ENCODE measurements around the gene CFAP43.

CFAP43 gene

DNA sequence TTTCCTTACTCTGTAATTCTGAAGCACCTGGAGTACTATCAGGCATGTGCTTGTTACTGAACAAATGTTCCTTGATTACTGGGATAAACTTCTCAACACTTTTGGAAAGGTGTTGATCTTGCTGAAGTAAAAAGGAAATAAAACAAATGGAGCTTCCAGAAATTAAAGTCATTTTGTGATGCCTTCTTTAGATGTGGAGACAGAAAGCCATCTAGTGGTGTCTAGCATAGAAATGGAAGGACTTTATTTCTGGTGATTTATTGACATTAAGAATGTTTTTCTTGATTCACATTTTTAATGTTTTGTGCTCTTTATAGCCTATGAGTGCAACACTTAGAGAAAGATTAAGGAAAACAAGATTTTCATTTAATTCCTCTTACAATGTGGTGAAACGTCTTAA is 108.8 kb downstream of the CFAP43 start:
- no peak for DNase-seq

DNA sequence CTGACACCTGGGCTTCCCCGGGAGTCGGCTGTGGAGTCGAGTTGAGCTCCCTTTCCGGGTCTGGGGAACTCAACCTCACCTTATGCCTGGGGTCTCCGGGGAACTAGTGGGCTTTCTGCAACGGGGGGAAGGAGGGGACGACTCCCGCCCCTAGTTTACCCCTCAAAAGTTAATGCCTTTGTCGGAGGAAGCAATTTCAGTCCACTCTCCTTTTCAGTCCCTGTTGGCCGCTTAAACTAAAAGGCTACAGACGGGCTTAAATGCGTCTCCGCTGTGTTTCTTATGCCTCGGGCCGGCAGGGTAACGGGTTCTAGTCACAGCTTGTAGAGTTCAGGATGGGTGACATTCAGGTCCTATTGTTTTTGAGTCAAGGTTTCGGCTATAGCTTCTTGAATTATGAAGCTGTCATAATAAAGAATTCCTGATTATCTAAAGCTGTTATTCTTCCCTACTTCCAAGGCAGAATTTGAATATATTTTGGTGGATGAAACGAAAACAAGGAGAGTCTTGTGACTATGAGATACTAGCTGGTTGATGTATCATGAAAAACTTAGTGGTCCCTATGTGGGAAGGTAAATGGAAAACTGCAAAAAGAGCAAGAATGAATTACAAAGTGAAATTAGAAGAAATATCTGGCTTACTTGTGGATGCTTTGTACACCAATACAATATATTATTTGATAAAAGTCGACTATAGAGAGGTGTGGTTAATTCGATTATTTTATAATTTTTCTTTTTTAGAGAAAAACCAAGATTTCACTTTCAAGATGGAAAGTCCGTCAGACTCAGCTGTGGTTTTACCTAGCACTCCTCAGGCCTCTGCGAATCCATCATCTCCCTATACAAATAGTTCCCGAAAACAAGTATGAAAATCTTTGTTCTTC is 109.7 kb downstream of the CFAP43 start:
- no peak for DNase-seq

DNA sequence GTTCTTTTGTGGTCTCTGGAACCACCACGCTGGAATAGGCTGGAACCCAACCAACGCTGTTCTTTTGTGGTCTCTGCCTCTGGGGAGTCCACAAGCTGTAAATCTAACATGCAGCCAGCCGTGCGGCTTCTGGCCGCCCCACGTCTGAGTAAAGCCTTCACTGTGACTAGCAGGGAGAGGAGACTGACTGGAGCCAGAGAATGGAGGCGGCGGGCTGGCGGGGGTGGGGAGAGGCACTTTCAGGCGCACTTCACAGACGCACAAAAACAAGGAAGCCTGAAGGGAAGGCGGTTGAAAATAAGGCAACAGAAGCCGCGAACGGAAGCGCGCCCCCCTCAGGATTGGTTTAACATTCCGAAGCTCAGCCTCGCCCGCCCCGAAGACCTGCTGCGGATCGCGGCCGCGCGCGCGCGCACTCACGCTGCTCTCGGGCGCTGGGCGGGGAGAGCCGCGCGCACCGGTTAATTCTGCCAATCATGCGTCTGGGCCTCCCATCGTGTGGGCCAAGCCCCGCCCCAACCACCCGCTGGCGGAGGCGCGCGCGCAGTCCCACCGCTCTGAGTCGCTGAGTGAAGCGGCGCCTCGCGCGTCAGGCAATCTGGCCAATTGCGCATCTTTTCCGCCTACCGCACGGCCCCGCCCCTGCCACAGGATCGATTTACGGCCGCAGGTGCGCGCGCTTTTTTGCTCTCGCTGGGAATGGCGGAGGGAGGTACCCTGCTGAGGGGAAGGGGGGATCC is 110.5 kb downstream of the CFAP43 start, which contains the start of gene SFR1:
Gene SFR1 (plus strand): TSS at position 687 of the 740 bp plus-strand sequence. CDS start 13 bp downstream, at position 700.
- DNase-seq, result peak; percentile 98 to 100 (median 99)

DNA sequence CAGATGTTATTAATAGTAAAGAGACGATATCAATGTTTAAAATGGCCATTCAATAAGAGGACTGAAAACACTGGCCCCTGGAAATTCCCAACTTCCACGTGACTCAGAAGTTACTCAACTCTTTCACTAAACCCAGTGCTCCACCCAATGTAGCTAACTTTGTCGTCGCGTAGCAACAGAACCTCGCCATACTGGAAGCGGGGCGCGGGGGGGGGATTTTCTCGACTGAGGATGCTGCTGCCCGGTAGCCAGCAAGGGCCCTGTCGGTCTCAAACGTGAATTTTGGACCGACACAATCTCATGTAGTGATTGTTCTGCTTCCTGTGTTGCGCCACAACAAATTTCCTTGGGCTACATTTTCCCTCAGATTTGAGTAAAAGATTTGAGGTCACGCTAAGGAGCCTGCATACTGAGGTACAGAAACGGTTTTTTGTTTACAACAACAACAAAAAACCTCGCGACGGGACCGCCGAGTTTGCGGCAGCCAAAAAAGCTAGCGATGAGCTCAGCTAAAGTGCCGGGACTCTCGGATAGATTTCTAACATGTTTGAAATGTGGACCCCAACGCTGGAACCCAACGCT is 111.2 kb downstream of the CFAP43 start:
- DNase-seq, result peak; percentile 84 to 87 (median 86)

DNA sequence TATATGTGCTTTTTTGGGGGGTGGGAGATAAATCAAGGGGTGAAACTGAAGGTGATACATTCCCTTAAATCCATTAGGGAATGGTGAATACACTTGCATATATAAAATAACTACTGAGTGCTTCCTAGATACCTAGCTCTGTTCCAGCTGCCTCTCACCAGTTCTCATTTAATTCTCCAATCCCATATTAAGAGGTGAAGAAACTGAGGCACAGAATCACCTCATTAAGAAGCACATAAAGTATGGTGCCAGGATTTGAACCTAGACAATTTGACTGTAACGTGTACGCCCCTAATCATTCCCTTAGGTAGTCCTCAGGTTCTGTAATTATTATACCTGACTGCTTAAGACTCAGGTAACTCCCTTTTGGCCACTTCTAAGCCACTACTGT is 111.7 kb downstream of the CFAP43 start:
- no peak for DNase-seq

DNA sequence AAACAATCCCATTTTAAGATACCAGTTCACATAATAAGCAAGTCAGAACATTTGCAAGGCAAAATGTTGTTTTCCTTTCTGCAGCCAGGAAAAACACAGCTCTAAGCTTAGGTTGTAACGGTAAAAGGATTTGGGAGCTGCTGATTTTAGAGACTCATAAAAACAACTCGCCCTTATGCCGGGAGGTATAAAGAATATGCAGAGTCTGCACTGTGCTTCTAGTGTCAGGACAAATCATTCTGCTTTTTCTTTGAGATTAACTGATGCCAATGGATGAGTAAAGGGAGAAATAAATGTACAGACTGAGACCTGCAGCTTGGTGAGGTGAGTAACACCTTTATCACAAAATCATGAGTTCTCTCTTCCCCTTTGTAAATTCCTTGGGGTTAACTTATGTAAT is 112.2 kb downstream of the CFAP43 start:
- DNase-seq, result no peak

DNA sequence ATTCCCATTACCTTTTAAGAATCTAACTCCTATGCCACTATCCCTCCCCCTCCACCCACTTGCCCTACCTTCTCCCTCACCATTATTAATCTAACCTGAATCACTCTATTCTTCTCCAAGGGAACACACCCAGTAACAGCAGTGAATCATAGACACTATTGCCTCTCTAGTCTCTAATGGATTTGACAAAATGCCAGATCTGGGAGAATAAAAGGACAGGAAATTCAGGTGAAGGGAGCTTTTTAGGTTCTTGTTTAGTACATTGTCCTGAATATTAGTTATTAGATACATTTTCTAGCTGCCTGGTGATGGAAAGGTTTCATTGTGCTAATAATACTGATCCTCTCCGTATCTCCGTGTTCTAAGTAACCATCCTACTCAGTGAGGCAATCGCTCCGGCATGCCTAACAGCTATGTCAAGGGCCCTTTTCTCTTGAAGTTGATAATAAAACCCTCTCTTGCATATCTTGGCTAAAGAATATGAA is 114.3 kb downstream of the CFAP43 start:
- DNase-seq, result no peak

DNA sequence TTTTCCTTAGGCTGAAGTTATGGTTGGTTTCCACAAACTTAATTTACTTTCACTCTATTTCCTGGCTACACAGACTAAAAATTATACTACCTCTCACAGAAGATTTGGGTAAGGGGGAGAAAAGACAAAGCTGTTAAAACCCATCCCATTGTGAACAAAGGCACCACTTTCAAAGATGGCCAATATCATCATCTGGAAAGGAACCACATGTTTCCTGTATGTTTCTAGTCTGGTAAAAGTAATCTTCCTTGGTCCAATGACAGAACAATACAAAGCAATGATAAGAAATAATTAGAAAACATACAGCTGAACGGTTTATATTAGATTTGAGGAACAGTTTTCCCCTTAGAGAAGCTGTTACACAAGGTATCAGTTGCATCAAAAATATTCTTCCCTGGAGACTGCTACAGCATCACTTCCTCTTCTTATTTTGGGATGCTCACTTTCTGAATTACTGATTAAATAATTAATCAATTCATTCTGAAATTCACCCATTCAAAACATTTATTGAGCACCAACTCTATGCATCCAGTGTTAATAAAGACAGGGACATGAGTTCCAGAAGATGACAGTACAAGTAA is 118.7 kb downstream of the CFAP43 start:
- no peak for DNase-seq

DNA sequence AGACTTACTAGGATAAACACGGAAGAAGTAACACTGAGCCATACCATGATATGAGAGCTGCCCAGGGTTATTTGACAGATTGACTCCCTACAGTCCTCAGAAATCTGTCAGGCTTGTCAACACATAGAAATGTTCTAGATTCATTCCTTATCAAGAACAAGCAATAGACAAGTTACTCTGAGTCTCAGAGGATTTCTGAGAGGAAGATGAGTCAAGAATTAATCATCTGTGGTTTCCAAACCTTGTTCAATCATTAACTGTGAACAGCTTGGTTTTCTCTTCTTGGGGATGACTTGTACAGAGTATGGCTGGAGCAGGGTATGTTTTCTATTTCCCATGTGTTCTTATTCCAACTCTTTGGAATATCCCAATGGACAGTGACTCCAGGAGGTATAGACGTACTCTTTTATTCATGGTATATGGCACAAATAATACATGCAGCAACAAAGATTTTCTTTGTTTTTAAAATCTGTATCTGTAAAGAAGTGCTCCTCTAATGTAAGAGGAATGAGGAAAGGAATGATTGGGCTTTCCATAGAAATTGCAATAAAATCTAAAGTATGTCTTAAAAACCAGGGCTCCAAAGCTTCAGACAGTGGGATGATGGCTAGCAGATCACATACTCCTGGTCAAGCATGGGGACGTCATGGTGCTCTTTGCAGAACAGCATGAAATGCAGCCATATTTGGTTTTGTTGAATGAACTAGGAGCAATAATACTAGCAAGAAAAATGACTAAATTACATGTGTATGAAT is 122.1 kb downstream of the CFAP43 start:
- DNase-seq, result no peak

DNA sequence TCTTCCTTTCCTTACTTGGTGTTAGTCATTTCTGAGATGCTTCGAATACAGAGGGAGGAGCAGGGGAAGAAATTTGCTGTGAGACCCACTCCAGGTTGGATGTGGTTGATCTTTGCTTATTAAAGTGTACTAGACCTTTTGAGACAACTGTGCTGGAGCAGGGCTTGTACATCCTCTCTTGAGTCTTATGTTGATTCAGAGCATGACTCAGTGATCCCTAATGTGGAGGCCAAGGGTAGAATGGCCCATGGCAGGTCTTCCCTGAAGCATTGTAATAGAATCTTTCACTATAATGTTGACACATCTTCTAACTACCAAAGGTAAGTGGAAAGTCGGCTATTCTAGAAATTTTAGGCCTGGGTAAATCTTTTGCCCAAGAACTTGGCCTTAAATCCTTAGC is 127.2 kb downstream of the CFAP43 start:
- no peak for DNase-seq

DNA sequence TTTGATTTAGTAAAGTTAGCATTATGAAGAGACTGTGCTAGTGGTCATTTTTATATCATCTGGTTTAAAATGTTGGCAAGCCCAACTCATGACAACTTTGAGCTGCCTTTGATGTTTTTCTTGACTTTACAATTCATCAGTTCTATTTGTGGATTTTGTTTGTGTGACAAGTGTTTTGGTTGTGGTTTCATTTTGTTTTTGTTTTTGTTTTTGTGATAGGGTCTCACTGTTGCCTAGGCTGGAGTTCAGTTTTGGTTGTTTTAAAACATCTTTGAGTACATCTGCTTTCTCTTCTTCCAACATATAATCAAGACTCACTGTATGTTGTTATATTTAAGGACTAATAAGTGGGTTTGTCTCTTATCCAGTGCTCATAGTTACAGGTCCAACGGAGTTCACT is 127.7 kb downstream of the CFAP43 start:
- no peak for DNase-seq

DNA sequence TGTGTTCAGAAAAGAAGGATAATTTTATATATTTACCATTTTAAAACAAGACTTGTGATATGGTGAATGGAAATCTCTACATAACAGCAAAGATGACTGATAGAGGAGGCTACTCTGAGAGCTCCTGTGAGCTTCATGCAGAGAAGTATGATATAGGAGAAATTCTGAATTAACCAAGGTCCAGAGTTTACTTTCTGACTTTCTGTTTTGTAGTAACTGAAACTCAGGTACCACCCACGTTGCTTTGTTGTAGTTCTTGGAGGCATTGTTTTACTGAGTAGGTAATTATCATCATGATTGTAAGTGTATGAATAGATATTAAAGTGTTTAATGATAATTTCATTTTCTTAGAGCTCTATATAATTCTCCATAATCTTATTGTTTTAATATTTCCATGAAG is 128.2 kb downstream of the CFAP43 start:
- DNase-seq, result no peak

DNA sequence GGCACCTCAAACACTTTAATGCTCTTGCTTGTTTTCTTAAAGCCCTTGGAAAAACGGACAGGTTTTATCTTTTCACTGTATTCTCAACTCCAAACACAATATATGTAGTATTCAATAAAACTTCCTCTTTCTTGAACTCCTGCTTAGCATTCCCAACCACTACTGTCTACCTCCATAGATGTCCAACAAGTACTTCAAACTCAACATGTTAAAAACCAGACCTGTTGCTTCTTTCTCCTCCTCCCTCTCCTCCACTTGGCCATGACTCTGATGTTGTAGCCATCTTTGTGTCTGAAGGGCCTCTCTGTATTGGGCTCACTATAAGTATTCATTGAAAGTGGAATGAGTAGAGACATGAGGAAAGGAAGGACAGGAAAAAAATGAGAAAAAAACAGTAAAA is 130.3 kb downstream of the CFAP43 start:
- no peak for DNase-seq

DNA sequence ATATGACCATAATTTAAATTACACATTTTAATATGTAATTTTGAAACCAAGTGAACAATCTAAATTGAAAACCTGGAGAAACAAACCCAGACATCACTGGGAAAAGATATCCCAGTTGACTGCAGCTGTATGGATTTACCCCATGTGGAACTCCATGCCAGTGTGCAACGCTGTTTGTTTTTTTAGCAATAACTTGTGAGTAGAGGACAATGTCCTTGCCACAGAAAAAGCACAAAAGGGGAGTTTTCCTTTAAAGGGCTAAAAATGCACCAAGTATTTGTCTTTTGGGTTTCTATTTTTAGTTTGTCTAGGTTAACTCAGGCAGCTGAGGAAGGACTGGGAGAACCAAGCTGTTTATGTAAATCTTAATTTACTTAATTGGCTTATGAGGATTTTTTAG is 131.4 kb downstream of the CFAP43 start:
- DNase-seq, result no peak

DNA sequence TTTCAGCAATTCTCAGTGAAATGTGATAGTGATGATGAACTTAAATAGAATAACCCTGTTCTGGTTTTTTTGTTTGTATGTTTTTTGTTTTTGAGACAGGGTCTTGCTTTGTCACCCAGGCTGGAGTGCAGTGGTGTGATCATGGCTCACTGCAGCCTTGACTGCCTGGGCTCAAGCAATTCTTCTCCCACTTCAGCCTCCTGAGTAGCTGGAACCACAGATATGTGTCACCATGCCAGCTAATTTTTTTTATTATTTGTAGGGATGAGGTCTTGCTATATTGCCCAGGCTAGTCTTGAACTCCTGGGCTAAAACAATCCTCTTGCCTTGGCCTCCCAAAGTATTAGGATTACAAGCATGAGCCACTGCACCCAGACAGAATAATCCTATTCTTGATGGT is 132.2 kb downstream of the CFAP43 start:
- DNase-seq, result no peak

DNA sequence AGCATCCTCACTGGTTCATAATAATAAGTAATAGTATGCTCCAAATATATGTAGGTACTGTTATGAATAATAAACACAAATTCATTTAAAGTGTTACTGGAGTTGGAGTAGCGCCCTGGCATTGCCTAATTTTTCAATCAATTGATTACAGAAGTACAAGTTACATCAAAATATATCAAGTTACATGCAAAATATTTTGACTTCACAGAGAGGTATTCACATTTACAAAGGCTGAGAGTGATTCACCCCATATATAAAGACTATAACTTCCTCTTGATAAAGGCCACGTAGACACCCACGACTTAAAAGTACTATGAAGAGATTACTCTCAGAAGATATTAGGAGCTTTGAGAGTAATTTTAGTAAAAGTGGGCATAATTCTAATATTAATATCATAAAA is 132.9 kb downstream of the CFAP43 start:
- no peak for DNase-seq

DNA sequence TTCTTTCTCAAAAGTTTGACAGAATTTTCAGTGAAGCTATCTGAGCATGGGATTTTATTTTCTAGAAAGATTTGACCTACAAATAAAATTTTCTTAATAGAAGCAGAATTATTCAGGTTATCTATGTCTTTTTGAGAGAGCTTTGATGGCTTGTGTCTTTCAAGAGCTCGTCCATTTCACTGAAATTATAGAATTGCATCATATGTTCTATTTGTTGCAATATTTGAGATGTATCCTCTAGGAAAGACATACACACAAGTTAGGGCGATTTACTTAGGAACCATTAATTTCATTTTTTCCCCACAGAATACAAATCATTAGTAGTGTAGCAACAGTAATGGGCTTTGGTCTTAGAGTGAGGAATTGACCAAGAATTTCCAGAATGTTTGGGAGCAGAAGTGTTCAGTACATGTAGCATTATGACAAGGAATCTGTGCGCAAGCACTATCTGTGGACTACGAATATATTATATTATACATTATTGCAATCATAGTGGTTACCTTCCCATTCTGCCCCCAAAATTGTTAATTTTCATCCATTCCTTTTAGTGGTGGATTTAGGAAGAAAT is 133.7 kb downstream of the CFAP43 start:
- no peak for DNase-seq

DNA sequence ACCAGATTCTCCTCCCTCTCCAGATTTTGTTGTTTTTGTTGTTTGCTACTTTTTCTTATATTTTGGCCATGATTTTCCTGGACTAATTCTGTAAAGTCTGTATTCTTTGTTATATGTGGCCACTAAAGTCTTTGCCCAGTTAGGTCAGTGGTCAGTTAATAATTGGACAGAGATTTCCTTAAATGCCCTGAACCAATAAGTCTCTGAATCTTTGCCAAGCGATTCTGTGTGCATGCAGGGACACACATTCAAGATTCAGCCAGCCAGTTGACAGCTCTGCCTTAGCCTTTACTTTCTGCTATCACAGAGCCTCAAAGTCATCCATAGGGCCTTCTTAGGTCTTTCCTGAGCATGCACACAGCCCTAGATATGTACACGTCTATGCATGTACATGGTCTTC is 135.5 kb downstream of the CFAP43 start:
- no peak for DNase-seq

DNA sequence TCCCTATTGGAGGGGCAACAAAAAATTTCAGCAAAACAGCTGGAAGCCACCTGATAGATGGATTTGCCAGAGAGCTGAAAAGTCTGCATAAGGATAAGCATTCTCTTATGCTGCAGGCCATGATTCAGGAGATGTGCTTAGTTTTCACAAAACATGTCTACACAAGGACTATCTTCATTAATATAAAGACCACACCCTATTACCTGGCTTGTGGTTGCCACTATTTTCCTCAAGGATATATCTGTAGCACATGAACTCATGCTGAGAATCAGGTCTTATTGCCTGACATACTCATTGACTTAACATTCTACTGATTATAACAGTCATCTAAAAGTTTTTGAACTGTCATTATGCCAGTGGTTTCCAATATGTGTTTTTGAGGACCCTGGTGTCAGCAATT is 139.4 kb downstream of the CFAP43 start:
- DNase-seq, result no peak

DNA sequence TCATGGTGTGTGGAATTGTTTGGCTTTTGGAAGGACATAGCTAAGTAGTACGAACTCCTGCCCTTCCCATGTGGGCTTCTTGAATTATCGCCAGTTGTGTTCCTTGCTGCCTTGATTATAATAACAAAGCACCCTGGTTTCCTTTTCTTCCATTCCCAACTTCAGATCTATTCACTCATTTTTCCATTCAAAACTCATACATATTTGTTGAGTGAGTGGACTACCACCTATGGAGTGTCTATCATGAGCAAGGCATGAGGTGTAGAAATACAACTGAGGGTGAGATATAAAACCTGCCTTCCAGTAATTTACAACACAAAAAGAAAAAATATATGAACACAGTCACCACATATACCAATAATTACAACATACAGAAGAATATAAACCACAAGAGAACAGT is 141.6 kb downstream of the CFAP43 start:
- no peak for DNase-seq

DNA sequence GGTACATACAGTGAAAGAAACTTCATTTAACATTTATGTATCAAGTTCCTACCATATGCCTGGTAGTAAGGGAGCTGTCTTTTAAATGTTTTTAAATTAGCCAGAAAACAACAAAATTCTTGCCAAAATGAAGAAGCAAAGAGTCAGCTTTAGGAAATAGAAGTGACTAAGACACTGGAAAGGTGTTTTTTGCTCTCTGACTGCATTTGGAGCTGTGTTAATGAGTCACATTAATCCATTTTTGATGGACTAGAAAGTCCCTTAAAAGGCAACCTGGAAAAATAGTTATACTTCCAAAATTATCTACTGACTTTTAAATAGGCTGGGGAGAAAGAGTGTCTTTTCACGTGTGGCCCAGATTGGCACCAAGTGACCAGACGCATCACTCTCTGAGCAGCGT is 142.5 kb downstream of the CFAP43 start:
- DNase-seq, result no peak

DNA sequence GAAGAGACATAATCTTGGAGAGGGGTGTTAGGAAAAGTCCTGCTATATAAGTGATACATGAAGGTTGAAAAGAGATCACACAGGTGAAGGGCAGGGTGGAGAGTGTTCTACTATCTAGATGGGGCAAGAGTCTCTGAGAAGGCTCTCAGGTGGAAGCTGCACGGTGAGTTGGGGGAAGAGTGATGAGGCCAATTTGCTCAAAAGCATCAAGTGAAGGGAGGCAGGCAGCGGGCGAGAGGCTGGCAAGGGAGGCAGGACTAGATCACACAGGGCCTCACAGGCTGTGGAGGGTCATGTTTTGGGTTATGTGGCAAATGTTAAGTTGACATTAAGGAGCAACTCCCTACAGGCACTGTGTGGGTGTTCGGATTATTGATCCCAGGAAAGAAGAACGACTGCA is 143.9 kb downstream of the CFAP43 start:
- no peak for DNase-seq
